H1 (cell line): Measurements from ENCODE around the gene RENBP. TPM values are rescaled to one million over a fixed set of nuclear protein-coding genes. Genes with fewer than 3 reads are reported as not detected.

ENCODE experiments used
- ASH2L ChIP-seq: fragments of 200-600, 300-600 bp; sonication (generic); IDR thresholded peaks from one replicate; pipeline ENCODE4 v1.7.1; 2017; ENCODE audit warnings: low read length
- FOSL1 ChIP-seq: IDR thresholded peaks from 2 replicates; pipeline ENCODE4 v1.6.1; 2011; ENCODE audit warnings: mild to moderate bottlenecking, low read depth, low read length, moderate library complexity; ENCODE audit not compliant: insufficient read depth
- KDM5A ChIP-seq: fragments of 200-600 bp; IDR thresholded peaks from 2 replicates; pipeline ENCODE4 v1.7.1; 2012; ENCODE audit warnings: mild to moderate bottlenecking, low read length, inconsistent platforms, mixed read lengths
- SP1 ChIP-seq: IDR thresholded peaks from 2 replicates; pipeline ENCODE4 v1.6.1; 2011; ENCODE audit warnings: low read depth, low read length
- SUZ12 ChIP-seq: fragments of 200-600 bp; sonication (generic); IDR thresholded peaks from 2 replicates; pipeline ENCODE4 v1.6.1; 2012; ENCODE audit warnings: mild to moderate bottlenecking, inconsistent platforms, low read length, moderate library complexity, mixed read lengths
- TCF12 ChIP-seq: IDR thresholded peaks from 2 replicates; pipeline ENCODE4 v1.6.1; 2011; ENCODE audit warnings: low read depth, mild to moderate bottlenecking, low read length
- YY1 ChIP-seq: IDR thresholded peaks from 2 replicates; pipeline ENCODE4 v1.6.1; 2011; ENCODE audit warnings: low read depth, mild to moderate bottlenecking, low read length
- polyA plus RNA-seq, 7 experiments: library from polyadenylated mRNA; depleted of rRNA in 3 of 7; stranded (reverse) in 5 of 7; unstranded in 2 of 7; fragments of >200 nt in 5 of 7; fragments of 200-250 nt in 2 of 7; gene quantifications; 1 replicate in 5 of 7; 2 replicates in 1 of 7; 4 replicates in 1 of 7; pipeline versions ENCODE4 v1.2.1 to v1.2.3, GENCODE V29; 2011 to 2013; ENCODE audit warnings: missing spikeins in 2 of 7, mixed read lengths in 2 of 7
- total RNA-seq: library from RNA; stranded (reverse); fragmentation: NEBNext Ultra II Directional; extraction: Animal tissue kit (Norgen Biotek cat#: 25700); gene quantifications from 2 replicates; pipeline ENCODE4 v1.2.1, GENCODE V29; 2021
- TF ChIP-seq, protein P1 (sequence below): IDR thresholded peaks from 2 replicates; pipeline ENCODE4 v1.6.1; 2011; ENCODE audit warnings: low read length, improper control_type of control experiment

The RENBP gene
- total and polyA plus RNA-seq, 2 of the 8 experiments (the other 6 are each of a cell fraction or from before 2014, with no cell fraction given) = 12.4 to 21.8 TPM

DNA sequence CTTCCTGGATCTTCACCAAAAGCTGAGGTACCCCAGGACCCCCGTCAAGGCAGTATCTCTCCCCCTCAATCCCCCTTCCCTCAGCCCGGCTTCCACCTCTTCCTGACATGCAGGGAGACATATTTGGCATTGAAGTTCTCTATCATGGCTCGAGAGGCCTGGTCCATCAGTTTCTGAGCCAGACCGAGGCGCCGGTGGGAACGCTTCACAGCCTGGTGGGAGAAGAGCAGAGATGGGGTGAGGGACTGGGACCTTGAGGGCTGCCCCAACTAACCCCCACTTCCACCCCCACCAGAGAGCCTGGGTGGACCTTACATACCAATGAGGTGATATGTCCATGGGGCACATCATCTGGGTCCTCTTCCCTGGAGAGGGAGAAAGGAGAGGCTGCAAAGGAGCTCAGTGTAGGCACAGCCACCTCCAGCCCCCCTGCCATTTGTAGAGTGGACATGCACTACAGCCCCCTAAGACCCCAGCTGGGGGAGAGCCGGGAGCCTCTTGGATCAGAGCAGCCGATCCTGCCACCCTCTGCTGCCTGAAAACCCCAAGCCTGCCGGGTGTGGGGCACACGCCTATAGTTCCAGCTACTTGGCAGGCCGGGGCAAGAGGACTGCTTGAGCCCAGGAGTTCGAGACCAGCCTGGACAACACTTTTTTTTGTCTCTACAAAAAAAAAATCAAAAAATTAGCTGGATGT is 12.1 kb downstream of the RENBP start (continued):
- TF ChIP-seq, protein P1, sequence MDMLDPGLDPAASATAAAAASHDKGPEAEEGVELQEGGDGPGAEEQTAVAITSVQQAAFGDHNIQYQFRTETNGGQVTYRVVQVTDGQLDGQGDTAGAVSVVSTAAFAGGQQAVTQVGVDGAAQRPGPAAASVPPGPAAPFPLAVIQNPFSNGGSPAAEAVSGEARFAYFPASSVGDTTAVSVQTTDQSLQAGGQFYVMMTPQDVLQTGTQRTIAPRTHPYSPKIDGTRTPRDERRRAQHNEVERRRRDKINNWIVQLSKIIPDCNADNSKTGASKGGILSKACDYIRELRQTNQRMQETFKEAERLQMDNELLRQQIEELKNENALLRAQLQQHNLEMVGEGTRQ = no peak
- TF ChIP-seq SP1 (no peak), SUZ12 (no peak), ASH2L (no peak), TCF12 (no peak), FOSL1 (no peak), KDM5A (no peak), YY1 (no peak)
- TF ChIP-seq, all 59 proteins: peak for 0
